Erythroblast (primary cell): ENCODE data around the gene ITGB2.

Source experiments
- GATA1 ChIP-seq: IDR thresholded peaks from 2 replicates; pipeline ENCODE4 v1.6.1; 2011; ENCODE audit warnings: low read depth, mild to moderate bottlenecking, control low read depth, low read length, moderate library complexity
- POLR2A ChIP-seq: IDR thresholded peaks from 2 replicates; pipeline ENCODE4 v1.6.1; 2011; ENCODE audit warnings: mild to moderate bottlenecking, low read length

GRCh38 chr21:44866780-44867179 is 53.9 kb downstream of the ITGB2 start:
- no peak for TF ChIP-seq POLR2A
- no peak for TF ChIP-seq GATA1
